Stimulated activated CD4-positive, alpha-beta T cell treated with anti-CD3 and anti-CD28 coated beads, Interleukin-4, amount 100 ng/mL, for 1 hour (primary cell): ENCODE measurements around the gene VWF.

Experiments
- DNase-seq: peaks from one replicate; pipeline ENCODE4 v3.0.0-alpha.2; 2020

Gene VWF

DNA sequence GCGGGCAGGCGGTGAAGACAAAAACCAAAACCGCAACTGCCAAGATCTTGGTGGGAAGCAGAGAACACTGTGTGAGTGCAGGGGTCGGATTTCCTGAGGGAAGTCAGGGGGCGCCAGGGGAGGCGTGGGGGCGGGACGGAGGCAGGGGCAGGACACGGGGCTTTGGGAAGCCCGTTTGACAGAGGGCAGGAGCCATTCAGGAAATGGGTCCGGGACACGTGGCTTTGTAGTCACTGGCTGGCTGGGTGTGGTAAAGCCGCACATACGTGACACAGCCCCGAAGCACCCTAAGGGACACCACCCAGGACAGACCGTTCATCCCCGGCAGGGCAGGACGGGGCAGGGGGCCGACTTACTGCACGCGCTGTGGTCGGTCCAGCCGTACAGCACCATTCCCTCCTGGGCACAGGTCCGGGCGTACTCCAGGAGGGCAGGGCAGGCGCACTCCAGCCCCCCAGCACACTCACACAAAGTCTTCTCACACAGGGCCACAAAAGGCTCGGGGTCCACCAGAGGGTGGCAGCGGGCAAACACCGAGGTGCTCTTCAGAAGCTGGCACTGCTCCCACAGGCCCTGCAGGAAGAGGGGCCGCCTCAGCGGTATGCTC lies 49.4 kb downstream of the VWF start:
- DNase-seq: peak; percentile 18

DNA sequence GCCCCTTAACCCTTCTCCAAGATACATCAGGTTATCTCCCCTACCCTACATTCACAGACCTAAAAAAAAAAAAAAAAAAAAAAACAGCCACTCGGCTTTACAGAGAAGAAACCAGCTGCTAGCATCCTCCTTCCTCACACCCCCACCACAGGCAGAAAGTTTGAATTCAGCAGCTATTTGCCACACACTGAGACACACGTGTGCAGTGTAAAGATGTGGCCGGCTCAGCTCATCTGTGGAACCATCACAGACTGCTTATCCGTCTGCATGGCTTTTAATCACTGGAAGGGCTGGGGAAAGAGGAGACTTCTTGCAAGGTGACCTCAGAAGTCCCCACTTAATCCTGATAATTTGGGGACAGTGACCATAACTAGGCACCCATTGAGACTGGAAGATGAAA lies 50.0 kb downstream of the VWF start:
- no peak for DNase-seq

DNA sequence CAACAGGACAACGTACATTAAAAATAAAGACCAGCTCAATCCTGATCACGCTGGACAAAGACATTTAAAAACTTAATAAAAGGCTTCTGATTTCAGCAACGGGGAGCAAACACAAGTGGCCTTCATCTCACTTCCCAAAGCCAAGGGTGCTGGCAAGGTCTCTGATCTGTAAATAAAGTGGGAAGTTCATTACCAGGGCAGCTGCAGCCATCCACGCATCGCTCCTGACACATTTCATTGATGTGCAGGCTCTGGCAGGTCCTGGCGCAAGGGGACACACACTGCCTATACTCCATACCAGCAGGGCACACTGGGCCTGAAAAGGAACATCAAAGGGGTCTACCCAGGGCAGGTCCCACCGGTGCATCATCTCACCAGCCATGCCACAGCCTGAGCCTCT lies 51.0 kb downstream of the VWF start:
- DNase-seq: no peak

DNA sequence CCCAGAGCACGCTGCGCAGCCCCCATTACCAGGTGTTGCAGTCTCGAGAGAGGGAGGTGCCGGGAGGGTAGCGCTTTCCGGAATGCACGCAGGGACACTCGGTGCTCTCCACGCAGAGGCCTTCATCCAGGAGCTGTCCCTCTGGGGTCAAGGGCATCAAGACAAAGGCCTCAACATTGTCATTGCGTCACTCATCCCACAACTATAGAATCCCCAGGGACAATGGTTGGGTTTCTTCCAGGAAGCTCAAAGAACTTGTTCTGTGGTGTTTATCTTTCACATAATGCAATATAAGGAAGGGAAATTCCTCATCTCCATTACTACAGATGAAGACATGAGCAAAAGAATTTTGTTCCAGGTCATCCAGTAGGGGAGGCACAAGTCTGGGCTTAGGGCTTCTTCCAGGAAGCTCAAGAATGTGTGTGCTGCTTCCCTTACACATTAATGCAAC lies 52.1 kb downstream of the VWF start:
- DNase-seq: no peak

DNA sequence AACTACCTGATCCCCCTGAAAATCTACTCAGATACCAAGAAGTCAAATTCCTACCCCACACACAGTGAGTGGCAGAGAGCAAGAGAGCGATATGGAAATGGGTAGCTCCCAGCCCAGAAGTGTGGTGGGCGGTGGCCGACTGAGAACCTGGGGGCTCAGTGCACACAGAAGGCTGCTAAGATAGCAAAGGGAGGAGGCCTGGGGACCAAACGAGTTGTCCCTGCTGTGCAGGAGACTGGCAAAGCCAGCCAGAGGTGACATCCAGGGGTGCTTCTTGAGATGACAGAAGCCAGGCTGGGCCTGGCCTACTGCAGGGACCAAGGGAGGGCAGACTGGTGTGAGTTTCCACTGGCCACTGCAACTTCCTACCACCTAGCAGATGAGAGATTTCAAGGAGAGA lies 52.9 kb downstream of the VWF start:
- no peak for DNase-seq

DNA sequence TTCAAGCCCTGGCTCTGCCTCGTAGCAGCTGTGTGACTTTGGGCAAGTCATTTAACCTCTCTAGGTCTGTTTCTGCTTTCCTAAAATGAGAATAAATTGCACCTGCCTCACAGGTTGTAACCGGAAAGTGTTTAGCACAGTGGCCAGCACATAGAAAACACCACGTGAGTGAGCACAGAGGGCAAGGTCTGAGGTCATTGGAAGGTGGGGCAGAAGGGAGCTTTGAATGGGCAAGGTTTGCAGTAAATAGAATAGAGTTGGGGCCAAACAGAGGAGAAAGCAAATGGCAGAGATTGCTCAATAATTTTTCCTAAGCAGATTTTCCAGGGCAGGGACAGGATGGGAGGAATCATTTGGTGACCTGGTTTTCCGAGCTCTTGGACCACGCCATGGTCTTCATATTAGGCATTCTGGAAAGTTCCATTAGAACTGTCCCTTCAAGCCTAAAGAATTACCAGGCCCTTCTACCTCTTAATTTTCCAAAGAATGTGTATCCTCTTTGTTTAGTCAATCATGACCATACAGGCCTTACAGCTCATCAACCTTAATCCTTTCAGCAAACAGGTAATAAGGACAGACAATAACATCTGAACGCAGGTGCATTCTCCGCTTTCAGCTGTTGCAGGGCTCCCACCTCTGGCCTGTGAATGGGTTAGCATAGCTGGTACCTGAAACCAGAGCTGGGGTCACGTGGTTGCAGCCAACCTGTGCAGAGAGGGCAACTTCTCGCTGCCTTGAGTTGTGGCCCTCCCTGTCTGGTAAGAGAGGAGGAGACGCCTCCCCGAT lies 53.8 kb downstream of the VWF start:
- no peak for DNase-seq

- DNase-seq: peak; percentile 16
Observed at GRCh38 chr12:6069437-6070093, 54.9 kb downstream of the VWF start.

DNA sequence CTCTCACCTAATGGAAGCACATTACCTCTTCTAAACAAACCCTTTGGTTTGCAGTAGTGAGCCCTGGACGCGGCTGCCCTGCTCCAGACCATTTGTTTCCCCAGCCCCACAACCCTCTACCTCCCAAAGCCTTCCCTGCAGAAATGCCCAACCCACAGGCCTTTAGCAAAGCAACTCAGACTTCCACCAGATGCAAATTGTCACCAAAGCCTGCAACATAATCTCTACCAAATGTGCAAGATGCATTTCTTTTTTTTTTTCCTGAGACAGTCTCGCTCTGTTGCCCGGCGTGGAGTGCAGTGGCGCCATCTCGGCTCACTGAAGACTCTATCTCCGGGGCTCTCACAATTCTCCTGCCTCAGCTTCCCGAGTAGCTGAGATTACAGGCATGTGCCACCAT lies 56.2 kb downstream of the VWF start:
- DNase-seq: no peak

GRCh38 chr12:6067152-6067916 lies 57.1 kb downstream of the VWF start:
- DNase-seq: no peak

DNA sequence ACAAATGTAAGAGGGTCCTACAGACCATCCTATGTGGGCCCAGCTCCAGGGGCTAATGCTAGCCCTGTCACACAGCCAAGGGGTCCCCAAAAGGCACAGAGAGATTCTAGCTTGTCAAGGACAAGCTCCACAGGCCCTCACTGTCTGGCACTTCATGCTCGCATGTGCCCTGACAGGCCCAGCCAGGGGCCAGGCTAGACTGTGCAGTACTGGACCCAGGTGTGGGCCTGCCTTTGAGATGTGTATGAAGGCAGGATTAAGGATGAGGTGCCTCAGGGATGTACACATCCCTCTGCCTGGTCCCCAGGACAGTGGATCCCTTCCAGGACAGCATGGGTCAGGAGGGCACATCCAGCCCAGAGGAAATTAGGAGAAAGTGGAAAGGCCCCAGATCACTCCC lies 57.8 kb downstream of the VWF start:
- DNase-seq: no peak

DNA sequence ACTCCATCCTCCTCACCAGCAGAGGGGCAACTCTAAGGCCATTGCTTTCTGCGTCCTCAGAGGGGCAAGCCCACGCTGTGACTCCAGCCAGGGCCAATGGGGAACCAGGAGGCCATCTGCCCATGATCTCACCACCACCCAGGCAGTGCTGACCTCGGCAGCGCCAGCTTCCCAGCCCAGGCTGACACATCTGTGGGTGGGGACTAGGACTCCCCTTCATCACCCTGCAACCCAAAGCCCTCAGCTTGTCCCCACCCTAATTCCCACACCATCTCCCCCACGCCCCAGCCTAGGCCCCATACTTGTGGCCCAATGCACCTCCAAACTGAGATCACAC lies 58.6 kb downstream of the VWF start:
- DNase-seq: no peak

DNA sequence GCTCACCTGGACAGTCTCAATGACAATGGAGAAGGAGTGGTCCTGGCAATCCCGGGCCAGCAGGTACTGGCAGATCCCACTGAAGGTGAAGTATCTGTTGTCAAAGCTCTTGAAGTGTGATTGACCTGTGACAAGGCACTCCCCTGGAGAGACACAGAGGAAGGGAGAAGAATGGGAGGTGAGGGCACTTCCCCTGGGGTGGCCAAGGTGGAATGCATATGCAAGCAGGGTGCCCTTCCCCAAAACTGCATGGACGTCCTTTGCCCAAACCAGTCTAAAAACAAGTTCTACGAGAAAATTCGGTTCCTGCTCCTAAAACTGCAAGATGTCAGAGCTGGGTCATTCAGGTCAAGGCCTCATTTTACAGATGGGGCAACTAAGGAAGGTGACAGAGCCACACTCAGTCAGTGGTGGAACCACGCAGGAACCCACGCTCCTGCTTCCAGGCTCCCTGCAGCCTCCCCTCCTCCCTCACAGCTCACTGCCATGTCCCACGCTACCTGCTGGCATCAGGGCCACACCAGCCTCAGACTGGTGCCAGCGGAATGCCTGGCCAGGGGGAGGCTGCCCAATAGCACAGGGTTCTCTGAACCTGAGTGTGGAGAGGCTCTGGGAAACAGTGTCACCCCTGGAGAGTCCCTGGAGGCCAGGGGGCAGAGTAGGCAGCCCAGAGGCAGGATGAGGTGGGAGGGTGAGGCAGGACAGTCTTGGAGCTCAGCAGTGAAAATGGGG lies 59.2 kb downstream of the VWF start:
- no peak for DNase-seq

GRCh38 chr12:6062757-6063735 lies 61.4 kb downstream of the VWF start:
- peak; percentile 63 for DNase-seq

DNA sequence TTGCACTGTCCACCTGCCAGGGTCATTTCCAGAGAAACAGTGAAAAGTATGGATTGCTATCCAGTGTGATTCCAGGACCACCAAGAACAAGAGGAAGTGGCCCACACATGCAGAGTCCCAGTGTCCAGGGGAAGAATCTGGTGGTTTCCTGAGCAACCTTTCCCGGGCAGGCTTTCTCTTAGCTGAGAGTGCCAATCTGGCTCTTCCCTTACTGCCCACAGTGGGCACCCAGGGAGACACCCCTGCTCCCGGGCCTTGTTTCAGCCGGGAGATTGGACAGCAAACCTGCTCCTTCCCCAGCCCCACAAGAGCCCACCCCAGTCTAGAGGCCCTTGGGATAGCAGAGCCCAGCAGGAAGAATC lies 62.1 kb downstream of the VWF start:
- no peak for DNase-seq

GRCh38 chr12:6061660-6062059 lies 62.8 kb downstream of the VWF start:
- DNase-seq: no peak

DNA sequence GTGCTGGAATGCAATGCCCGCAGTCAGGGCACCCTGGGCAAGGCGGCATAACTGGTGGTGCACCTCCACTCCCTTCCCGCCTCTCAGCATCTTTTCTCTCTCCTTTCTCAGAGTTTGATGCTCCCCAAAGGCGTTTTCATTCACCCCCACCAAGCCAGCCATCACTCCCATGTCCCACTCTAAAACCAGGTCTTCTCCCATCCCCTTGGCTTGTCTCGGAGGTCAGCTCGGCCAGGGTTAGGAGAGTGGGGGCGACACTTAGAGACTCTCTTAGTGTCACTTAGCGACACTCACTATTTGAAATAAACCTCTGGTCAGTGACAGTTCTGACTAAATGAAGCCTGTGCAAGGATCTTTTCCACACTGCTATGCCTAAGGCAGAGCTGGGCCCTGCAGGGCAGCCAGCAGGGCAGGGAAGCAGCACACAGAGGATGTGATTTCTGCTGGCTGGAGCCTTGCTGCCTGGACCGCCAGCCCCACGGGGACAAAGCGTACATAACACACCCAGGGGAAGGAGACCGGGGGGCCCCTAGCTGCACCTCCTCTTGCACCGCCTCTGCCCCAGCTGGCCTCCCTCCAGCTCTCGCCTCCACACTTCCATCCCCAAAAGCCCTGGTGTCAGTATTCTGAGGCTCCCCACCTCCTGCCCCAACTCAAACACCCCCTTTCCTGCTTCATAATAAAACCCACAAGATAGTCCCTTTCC lies 64.5 kb downstream of the VWF start:
- DNase-seq: no peak

GRCh38 chr12:6059221-6059620 lies 65.2 kb downstream of the VWF start:
- no peak for DNase-seq

- no peak for DNase-seq
Observed at GRCh38 chr12:6058481-6059161, 65.8 kb downstream of the VWF start.

GRCh38 chr12:6057700-6058099 lies 66.8 kb downstream of the VWF start:
- no peak for DNase-seq
